HepG2 (cell line): Measurements from ENCODE around the gene KRTAP17-1. TPM values are rescaled to one million over a fixed set of nuclear protein-coding genes. Genes with fewer than 3 reads are reported as not detected.

Experiments used
- ATAC-seq: fragments of 200-7000 bp; cut with Tn5 transposase; 3 replicates; pipeline ENCODE4 v1.9.1; 2020; ENCODE audit warnings: mild to moderate bottlenecking, moderate library complexity
- BruUV-seq: library from RNA; stranded (reverse); fragments of 400-500 nt; replicated peaks from 2 replicates; lab custom pipeline; 2021; lab: Mats Ljungman, UMichigan
- CTCF ChIA-PET: fragments of 300-600 bp; formaldehyde crosslinking; extraction: SDS; loops from one replicate; lab custom pipeline; 2021; ENCODE audit warnings: low total read pairs, inconsistent platforms, low intra/inter-chr PET ratio; lab: Yijun Ruan, JAX
- POLR2A ChIA-PET: fragments of 350-600 bp; sonication (Branson Sonifier 250); formaldehyde crosslinking; loops from one replicate; lab custom pipeline; 2020; ENCODE audit warnings: antibody characterized with exemption, inconsistent platforms; lab: Yijun Ruan, JAX
- DNase-seq: peaks from one replicate; pipeline ENCODE4 v3.0.0-alpha.2; 2015; ENCODE audit warnings: low spot score
- FAIRE-seq: peaks from 3 replicates; lab custom pipeline; 2011; peaks lifted over from hg19 to GRCh38; lab: Jason Lieb, UNC
- H2AFZ ChIP-seq: one replicate; pipeline ENCODE4 v1.6.1; 2011; ENCODE audit warnings: low read length, inconsistent platforms
- H3K27ac ChIP-seq: fragments of 300-600 bp; 3 replicates; pipeline ENCODE4 v1.8.0; 2011; ENCODE audit warnings: mixed run types, mild to moderate bottlenecking, mixed read lengths, low read length, inconsistent platforms; ENCODE audit not compliant: insufficient read depth; ENCODE audit errors: extremely low read length
- H3K27me3 ChIP-seq, 2 experiments: fragments of 200-600 bp in 1 of 2; 2 replicates in 1 of 2; 3 replicates in 1 of 2; pipeline versions ENCODE4 v1.6.0 to v1.8.0; 2011; ENCODE audit warnings: low read length in 2 of 2, mild to moderate bottlenecking in 2 of 2, moderate library complexity in 2 of 2, inconsistent platforms in 1 of 2; ENCODE audit not compliant: insufficient read depth in 2 of 2, control insufficient read depth in 1 of 2
- H3K36me3 ChIP-seq, 2 experiments: fragments of 200-600 bp in 1 of 2; replicated peaks in 1 of 2; 2 replicates in 1 of 2; 3 replicates in 1 of 2; pipeline versions ENCODE4 v1.5.1 to v1.8.0; 2011; ENCODE audit warnings: low read length in 2 of 2, inconsistent platforms in 1 of 2; ENCODE audit not compliant: insufficient read depth in 2 of 2, control insufficient read depth in 1 of 2
- H3K4me1 ChIP-seq: 2 replicates; pipeline ENCODE4 v1.5.1; 2012; ENCODE audit warnings: low read length, inconsistent platforms; ENCODE audit not compliant: insufficient read depth
- H3K4me2 ChIP-seq: 2 replicates; pipeline ENCODE4 v1.6.0; 2011; ENCODE audit warnings: low read depth, low read length, inconsistent platforms
- H3K4me3 ChIP-seq, 3 experiments: fragments of 200-600 bp in 1 of 3; sonication (generic), shearing (Covaris generic) in 1 of 3; replicated peaks in 1 of 3; 2 replicates each; pipeline ENCODE4 v1.5.1; 2011 to 2016; ENCODE audit warnings: low read length in 3 of 3, inconsistent platforms in 2 of 3, low read depth in 2 of 3, mild to moderate bottlenecking in 2 of 3, control low read depth in 1 of 3, mixed read lengths in 1 of 3; ENCODE audit not compliant: insufficient read depth in 1 of 3
- H3K79me2 ChIP-seq: one replicate; pipeline ENCODE4 v1.6.1; 2011; ENCODE audit warnings: low read length, inconsistent platforms; ENCODE audit not compliant: insufficient read depth
- H3K9ac ChIP-seq: 2 replicates; pipeline ENCODE4 v1.6.0; 2011; ENCODE audit warnings: mild to moderate bottlenecking, low read depth, low read length, inconsistent platforms; ENCODE audit not compliant: insufficient read depth
- H3K9me3 ChIP-seq: 2 replicates; pipeline ENCODE4 v1.5.1; 2012; ENCODE audit warnings: mild to moderate bottlenecking, low read length
- H4K20me1 ChIP-seq: 2 replicates; pipeline ENCODE4 v1.6.0; 2011; ENCODE audit warnings: inconsistent platforms, mild to moderate bottlenecking, low read length, moderate library complexity; ENCODE audit not compliant: insufficient read depth
- DDIT3 ChIP-seq: sonication (generic); formaldehyde crosslinking; IDR thresholded peaks from 2 replicates; pipeline ENCODE4 v1.4.0; 2020; ENCODE audit warnings: mild to moderate bottlenecking, missing genetic modification reagents
- ELF3 ChIP-seq: IDR thresholded peaks from 2 replicates; pipeline ENCODE4 v1.6.1; 2016; ENCODE audit warnings: missing genetic modification reagents, missing compliant biosample characterization
- GPN1 ChIP-seq: sonication (generic); formaldehyde crosslinking; IDR thresholded peaks from 2 replicates; pipeline ENCODE4 v1.5.1; 2020; ENCODE audit warnings: missing genetic modification reagents, borderline replicate concordance
- HDAC1 ChIP-seq: sonication (generic); formaldehyde crosslinking; IDR thresholded peaks from 2 replicates; pipeline ENCODE4 v1.5.1; 2020; ENCODE audit warnings: mild to moderate bottlenecking, missing genetic modification reagents
- KDM3A ChIP-seq: IDR thresholded peaks from 2 replicates; pipeline ENCODE4 v1.6.1; 2018; ENCODE audit warnings: low read depth, missing compliant biosample characterization
- LBX2 ChIP-seq: sonication (generic); formaldehyde crosslinking; IDR thresholded peaks from 2 replicates; pipeline ENCODE4 v1.5.0; 2020; ENCODE audit warnings: missing genetic modification reagents, mild to moderate bottlenecking, borderline replicate concordance
- STAT6 ChIP-seq: sonication (generic); formaldehyde crosslinking; IDR thresholded peaks from 2 replicates; pipeline ENCODE4 v1.4.0; 2020; ENCODE audit warnings: missing genetic modification reagents, mild to moderate bottlenecking, borderline replicate concordance
- TBL1XR1 ChIP-seq: fragments of 150-350 bp; IDR thresholded peaks from 2 replicates; pipeline ENCODE4 v1.6.1; 2014; ENCODE audit warnings: borderline replicate concordance, low read length; ENCODE audit not compliant: partially characterized antibody
- TSC22D2 ChIP-seq: sonication (generic); formaldehyde crosslinking; IDR thresholded peaks from 2 replicates; pipeline ENCODE4 v1.5.1; 2020; ENCODE audit warnings: missing genetic modification reagents, mild to moderate bottlenecking, borderline replicate concordance
- ZBTB38 ChIP-seq: sonication (generic); formaldehyde crosslinking; IDR thresholded peaks from 2 replicates; pipeline ENCODE4 v1.5.1; 2020; ENCODE audit warnings: mild to moderate bottlenecking, missing genetic modification reagents
- ZNF10 ChIP-seq: sonication (generic); formaldehyde crosslinking; IDR thresholded peaks from 2 replicates; pipeline ENCODE4 v1.4.0; 2020; ENCODE audit warnings: mild to moderate bottlenecking, low read depth, missing genetic modification reagents, borderline replicate concordance
- ZNF335 ChIP-seq: sonication (generic); formaldehyde crosslinking; IDR thresholded peaks from 2 replicates; pipeline ENCODE4 v1.4.0; 2020; ENCODE audit warnings: missing genetic modification reagents
- ZNF367 ChIP-seq: sonication (generic); formaldehyde crosslinking; IDR thresholded peaks from 2 replicates; pipeline ENCODE4 v1.4.0; 2020; ENCODE audit warnings: missing genetic modification reagents, borderline replicate concordance
- ZNF577 ChIP-seq: sonication (generic); formaldehyde crosslinking; IDR thresholded peaks from 2 replicates; pipeline ENCODE4 v1.4.0; 2020; ENCODE audit warnings: mild to moderate bottlenecking, low read depth, missing genetic modification reagents, borderline replicate concordance
- ZNF652 ChIP-seq: IDR thresholded peaks from 2 replicates; pipeline ENCODE4 v1.6.1; 2016; ENCODE audit warnings: low read depth, borderline replicate concordance
- ZNF660 ChIP-seq: sonication (generic); formaldehyde crosslinking; IDR thresholded peaks from 2 replicates; pipeline ENCODE4 v1.5.1; 2020; ENCODE audit warnings: mild to moderate bottlenecking, low read depth, missing genetic modification reagents, borderline replicate concordance
- ZNF83 ChIP-seq: sonication (generic); formaldehyde crosslinking; IDR thresholded peaks from 2 replicates; pipeline ENCODE4 v1.4.0; 2020; ENCODE audit warnings: missing genetic modification reagents, mild to moderate bottlenecking, borderline replicate concordance
- whole genome bisulfite sequencing: methylation state at CpG from one replicate; pipeline ENCODE4 v1.1.6; 2017; ENCODE audit warnings: low lambda C conversion rate; 5-methylcytosine and 5-hydroxymethylcytosine counted together
- in situ Hi-C: cut with HindIII; loops from 2 replicates; pipeline ENCODE4 v1.10.0; 2017; ENCODE audit warnings: low pct_unique_long_range_greater_than_20kb; ENCODE audit not compliant: extremely low pct_ligation_motif_present
- intact Hi-C: fragments of 100-400 bp; cut with micrococcal nuclease; formaldehyde crosslinking; loops from one replicate; pipeline ENCODE4 v1.10.0; 2022; ENCODE audit not compliant: unreplicated experiment
- polyA plus RNA-seq, 8 experiments: library from polyadenylated mRNA; depleted of rRNA in 3 of 8; stranded (reverse) in 7 of 8; unstranded in 1 of 8; fragments of >200 nt; fragmentation: Illumina TruSeq in 4 of 8; extraction: Trizol in 4 of 8; gene quantifications; 2 replicates each; pipeline versions ENCODE4 v1.2.1 to v1.2.3, GENCODE V29; 2011 to 2016; ENCODE audit warnings: low read depth in 4 of 8, missing spikeins in 1 of 8, mixed read lengths in 1 of 8; ENCODE audit not compliant: insufficient read depth in 1 of 8
- total RNA-seq, 5 experiments: library from RNA; depleted of rRNA; stranded (reverse); fragments of >200 nt; fragmentation: Illumina TruSeq; extraction: Trizol; gene quantifications; 2 replicates each; pipeline ENCODE4 v1.2.3, GENCODE V29; 2016; ENCODE audit warnings: low read depth in 1 of 5
- TF ChIP-seq, protein P1 (sequence below): sonication (generic); formaldehyde crosslinking; IDR thresholded peaks from 2 replicates; pipeline ENCODE4 v1.4.0; 2020; ENCODE audit warnings: missing genetic modification reagents

KRTAP17-1 gene
- total and polyA plus RNA-seq, 2 of the 13 experiments (the other 11 are each of a cell fraction or from before 2014, with no cell fraction given) = not detected

DNA sequence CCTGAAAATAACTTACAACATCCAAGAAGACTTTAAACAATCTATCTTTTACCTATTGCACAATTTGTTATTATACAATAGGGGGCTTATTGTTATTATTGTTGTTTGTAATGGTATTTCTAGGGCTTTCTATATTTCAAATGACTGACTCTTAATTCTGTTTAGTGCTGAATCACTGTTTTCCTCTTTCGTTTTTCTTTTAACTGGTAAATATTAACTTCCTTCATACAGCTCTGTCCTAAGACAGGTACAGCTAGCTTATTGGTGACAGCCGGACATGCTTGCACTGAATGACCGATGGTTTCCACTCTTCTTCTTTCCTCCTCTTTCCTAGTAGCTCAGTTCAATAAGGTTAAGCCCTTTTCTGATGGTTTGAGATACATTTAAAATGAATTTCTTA, 28.5 kb downstream of the KRTAP17-1 start:
- in situ Hi-C loops = no loop called here
- Histone ChIP-seq H3K4me2 (no peak overlapping the region), H3K27ac (no peak overlapping the region), H3K4me3 (no peak overlapping the region), H3K9ac (no peak overlapping the region), H2AFZ (no peak overlapping the region), H3K79me2 (no peaks in the 10 kb centered on the region), H3K9me3 (no peaks in the 10 kb centered on the region), H3K36me3 (no peaks in the 10 kb centered on the region), H3K27me3 (no peaks in the 10 kb centered on the region), H4K20me1 (no peaks in the 10 kb centered on the region), H3K4me1 (peaks cover 6% of the 10 kb centered on the region; the same call in 1 of the 2 replicates)
- 3% methylated on average over 3 of the region's 3 CpGs for WGBS
- DNase-seq (peak; percentile 0), ATAC-seq (no peak; the same call in 2 of the 3 replicates), FAIRE-seq (no peak)
- BruUV-seq = no TSS peak
- POLR2A ChIA-PET = no interaction called here
- CTCF ChIA-PET = no interaction called here
- intact Hi-C loops = no loop called here
- TF ChIP-seq TSC22D2 (CRISPR knock-in tag) = no peak
- no peak for TF ChIP-seq ZNF335
- no peak for TF ChIP-seq KDM3A (CRISPR knock-in tag)
- no peak for TF ChIP-seq ZNF10 (CRISPR knock-in tag)
- no peak for TF ChIP-seq ZNF83 (CRISPR knock-in tag)
- no peak for TF ChIP-seq ZNF652 (CRISPR knock-in tag)
- no peak for TF ChIP-seq ZNF577
- TF ChIP-seq ELF3 (CRISPR knock-in tag) = 0 out of 2 replicates have a peak, but pooled peaks have one; percentile 21
- TF ChIP-seq HDAC1 (CRISPR knock-in tag) = no peak
- no peak for TF ChIP-seq ZBTB38 (CRISPR knock-in tag)
- no peak for TF ChIP-seq ZNF367
- no peak for TF ChIP-seq GPN1
- TF ChIP-seq, protein P1, sequence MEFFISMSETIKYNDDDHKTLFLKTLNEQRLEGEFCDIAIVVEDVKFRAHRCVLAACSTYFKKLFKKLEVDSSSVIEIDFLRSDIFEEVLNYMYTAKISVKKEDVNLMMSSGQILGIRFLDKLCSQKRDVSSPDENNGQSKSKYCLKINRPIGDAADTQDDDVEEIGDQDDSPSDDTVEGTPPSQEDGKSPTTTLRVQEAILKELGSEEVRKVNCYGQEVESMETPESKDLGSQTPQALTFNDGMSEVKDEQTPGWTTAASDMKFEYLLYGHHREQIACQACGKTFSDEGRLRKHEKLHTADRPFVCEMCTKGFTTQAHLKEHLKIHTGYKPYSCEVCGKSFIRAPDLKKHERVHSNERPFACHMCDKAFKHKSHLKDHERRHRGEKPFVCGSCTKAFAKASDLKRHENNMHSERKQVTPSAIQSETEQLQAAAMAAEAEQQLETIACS (CRISPR knock-in tag) = no peak
- TF ChIP-seq STAT6 = no peak
- TF ChIP-seq ZNF660 (CRISPR knock-in tag) = no peak
- no peak for TF ChIP-seq DDIT3 (CRISPR knock-in tag)
- TF ChIP-seq TBL1XR1 = no peak
- no peak for TF ChIP-seq LBX2 (CRISPR knock-in tag)
